ENCODE data around the gene SH3RF3.

Gene SH3RF3

GRCh38 chr2:109538546-109538945 lies 409.5 kb downstream of the SH3RF3 start:
- no peak for DNase-seq

GRCh38 chr2:109542384-109542783 lies 413.4 kb downstream of the SH3RF3 start:
- no peak for DNase-seq

- peak in 3 of 4 experiments; percentile 7 to 36 (median 23) for DNase-seq
Observed at GRCh38 chr2:109545828-109546713, 417.1 kb downstream of the SH3RF3 start.

- DNase-seq = no peak
Observed at GRCh38 chr2:109547280-109547679, 418.3 kb downstream of the SH3RF3 start.

- no peak for DNase-seq
Observed at GRCh38 chr2:109549016-109549590, 420.1 kb downstream of the SH3RF3 start.
